ENCODE data around the gene RFX7.

Gene RFX7

DNA sequence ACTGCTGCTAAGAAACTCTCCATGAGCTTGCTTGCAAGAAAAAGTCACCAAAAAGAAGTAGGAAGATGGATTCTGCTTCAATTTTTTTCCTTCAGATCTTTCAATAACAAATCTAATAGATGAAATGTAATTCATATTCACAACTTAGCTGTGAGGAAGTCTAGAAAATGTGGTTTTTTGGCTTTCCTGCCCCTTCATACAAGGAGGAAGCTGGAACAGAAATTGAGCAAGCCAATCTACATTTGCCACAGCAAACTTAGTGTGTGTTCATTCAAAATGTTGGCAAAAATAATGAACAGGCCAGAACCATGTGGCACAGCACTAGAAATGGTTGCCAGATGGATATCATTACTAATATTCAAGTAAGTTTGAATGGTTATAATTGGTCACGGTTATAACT is 157.1 kb downstream of the RFX7 start:
- Mint-ChIP-seq H3K27ac (no peak overlapping the region), H3K36me3 (ENCODE audit: low read depth) (peaks cover 10% of the 10 kb centered on the region), H3K4me1 (ENCODE audit: low read depth) (peaks cover 11% of the 10 kb centered on the region), H3K9me3 (peaks cover 6% of the 10 kb centered on the region), H3K27me3 (no peaks in the 10 kb centered on the region), H3K4me3 (no peak overlapping the region)
- DNase-seq: no peak

DNA sequence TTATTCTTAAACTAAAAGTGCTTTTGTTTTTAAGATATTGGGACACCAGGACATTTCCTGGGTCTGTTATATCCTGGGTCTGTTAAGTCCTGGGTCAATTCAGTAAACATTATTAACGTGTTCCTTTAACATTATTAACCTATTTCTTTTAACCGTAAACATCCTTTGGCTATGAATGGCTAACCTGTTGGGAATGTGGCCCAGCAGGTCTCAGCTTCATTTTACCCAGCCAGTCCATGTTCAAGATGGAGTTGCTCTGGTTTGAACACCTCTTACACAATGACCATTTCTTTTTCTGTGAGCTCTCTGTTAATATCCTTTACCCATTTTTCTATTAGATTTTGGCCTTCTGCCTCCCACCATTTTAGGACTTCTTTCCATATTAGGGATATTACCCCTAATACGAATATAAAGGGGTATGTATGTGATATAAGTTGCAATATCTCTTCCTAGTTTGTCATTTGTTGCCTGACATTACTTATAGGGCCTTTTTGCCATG is 161.4 kb downstream of the RFX7 start:
- Mint-ChIP-seq H3K9me3 (no peaks in the 10 kb centered on the region), H3K4me3 (no peak overlapping the region), H3K27ac (no peak overlapping the region), H3K27me3 (peaks cover 6% of the 10 kb centered on the region), H3K36me3 (ENCODE audit: low read depth) (no peaks in the 10 kb centered on the region), H3K4me1 (ENCODE audit: low read depth) (peaks cover 5% of the 10 kb centered on the region)
- no peak for DNase-seq

DNA sequence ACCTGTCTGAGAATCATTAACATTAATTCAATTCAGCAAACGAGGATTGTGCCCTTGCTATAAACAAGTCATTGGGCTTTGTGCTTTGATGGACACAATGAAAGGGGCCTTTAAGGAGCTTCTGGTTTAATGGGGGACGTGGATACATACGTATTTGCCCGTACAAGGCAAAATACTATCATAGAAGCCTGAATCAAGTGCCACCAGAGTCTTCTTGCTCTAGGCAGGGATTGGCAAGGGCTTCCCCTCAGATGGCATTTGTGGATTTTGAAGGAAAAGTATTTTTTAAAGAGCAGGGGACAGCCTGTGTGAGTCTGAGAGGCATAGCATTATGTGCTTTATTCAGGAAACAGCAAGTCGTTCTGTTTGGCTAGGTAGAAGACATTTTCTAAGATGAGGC is 166.6 kb downstream of the RFX7 start:
- Mint-ChIP-seq H3K9me3 (no peaks in the 10 kb centered on the region), H3K27me3 (peaks cover 6% of the 10 kb centered on the region), H3K4me3 (no peak overlapping the region), H3K27ac (no peak overlapping the region), H3K4me1 (ENCODE audit: low read depth) (no peaks in the 10 kb centered on the region), H3K36me3 (ENCODE audit: low read depth) (no peaks in the 10 kb centered on the region)
- no peak for DNase-seq

DNA sequence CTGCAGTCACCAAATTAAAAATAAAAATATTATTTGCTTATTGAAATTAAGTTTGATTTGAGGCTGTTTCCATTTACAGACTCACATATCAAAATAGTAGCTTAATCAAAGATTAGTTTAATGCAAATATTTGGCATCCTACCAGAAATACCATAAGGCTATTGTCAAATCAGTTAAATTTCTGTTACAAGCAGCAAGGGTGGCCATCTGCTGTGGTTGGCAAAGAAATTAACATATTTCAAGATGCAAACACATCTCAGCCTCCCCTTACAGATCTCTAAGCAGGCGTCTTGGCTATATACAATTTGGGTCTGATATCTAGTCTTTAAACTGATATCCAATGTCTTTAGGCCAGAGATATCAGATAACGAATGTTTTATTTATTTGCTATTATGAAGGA is 167.0 kb downstream of the RFX7 start:
- Mint-ChIP-seq H3K4me1 (ENCODE audit: low read depth) (no peaks in the 10 kb centered on the region), H3K36me3 (ENCODE audit: low read depth) (no peaks in the 10 kb centered on the region), H3K9me3 (no peaks in the 10 kb centered on the region), H3K4me3 (no peak overlapping the region), H3K27ac (no peak overlapping the region), H3K27me3 (peaks cover 10% of the 10 kb centered on the region)
- DNase-seq: no peak

DNA sequence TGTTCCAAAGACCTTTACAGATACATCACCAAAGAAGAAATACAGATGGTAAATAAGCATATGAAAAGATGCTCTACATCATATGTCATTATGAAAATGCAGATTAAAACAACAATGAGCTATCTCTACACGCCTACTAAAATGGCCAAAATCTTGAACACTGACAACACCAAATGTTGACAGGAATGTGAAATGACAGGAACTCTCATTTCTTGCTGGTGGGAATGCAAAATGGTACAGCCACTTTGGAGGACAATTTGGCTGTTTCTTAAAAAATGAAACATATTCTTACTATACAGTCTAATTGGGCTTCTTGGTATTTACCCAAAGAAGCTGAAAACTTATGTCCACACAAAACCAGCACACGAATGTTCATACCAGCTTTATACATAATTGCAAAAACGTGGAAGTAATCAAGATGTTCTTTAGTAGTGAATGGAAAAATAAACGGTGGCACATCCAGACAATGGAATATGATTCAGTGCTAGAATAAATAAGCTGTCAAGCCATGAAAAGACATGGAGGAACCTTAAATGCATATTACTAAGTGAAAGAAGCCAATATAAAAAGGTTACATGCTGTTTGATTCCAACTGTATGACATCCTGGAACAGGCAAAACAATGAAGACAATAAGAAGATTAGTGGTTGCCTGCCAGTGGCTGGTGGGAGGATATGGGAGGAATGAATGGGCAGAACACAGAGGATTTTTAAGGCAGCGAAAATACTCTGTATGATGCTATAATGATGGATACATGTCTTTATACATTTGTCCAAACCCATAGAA is 169.0 kb downstream of the RFX7 start:
- Mint-ChIP-seq H3K36me3 (ENCODE audit: low read depth) (no peaks in the 10 kb centered on the region), H3K9me3 (no peaks in the 10 kb centered on the region), H3K27me3 (peaks cover 18% of the 10 kb centered on the region), H3K4me1 (ENCODE audit: low read depth) (no peaks in the 10 kb centered on the region), H3K27ac (no peak overlapping the region), H3K4me3 (no peak overlapping the region)
- no peak for DNase-seq

DNA sequence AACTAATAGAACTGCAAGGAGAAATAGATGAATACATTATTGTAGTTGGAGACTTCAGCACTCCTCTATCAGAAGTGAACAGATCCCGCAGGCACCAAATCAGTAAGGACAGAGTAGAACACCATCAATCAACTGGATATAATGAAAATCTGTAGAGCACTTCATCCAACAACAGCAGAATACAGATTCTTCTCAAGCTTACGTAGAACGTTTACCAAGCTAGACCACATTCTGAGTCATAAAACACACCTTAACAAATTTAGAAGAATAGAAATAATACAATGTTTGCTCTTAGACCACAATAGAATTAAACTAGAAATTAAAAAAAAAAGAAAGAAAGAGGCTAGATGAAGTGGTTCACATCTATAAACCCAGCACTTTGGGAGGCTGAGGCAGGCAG is 179.5 kb downstream of the RFX7 start:
- no peak for DNase-seq
- Mint-ChIP-seq H3K4me1 (ENCODE audit: low read depth) (no peaks in the 10 kb centered on the region), H3K36me3 (ENCODE audit: low read depth) (no peaks in the 10 kb centered on the region), H3K4me3 (no peak overlapping the region), H3K9me3 (peaks cover 8% of the 10 kb centered on the region), H3K27me3 (peaks cover 3% of the 10 kb centered on the region), H3K27ac (no peak overlapping the region)

DNA sequence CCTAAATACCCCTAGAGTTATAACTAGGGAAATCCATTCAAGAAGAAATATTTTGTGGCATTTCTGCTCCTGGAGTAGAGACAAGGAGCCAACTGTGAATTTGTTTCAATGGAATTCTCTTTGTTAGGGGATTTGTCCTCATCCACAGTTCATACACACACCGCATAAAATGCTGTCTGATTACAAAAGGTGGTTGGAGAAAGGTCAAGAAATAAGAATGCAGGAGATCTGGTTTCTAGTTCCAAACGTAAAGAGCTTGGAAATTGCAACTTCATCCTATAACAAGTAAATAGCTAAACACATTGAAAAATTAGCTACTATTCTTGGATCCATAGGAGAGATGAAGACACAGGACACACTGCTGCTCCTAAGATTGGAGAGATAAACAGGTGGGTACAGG is 184.0 kb downstream of the RFX7 start:
- peaks cover 6% of the 10 kb centered on the region for H3K9me3 Mint-ChIP-seq
- no peak overlapping the region for H3K27ac Mint-ChIP-seq
- H3K4me1 Mint-ChIP-seq (ENCODE audit: low read depth): no peaks in the 10 kb centered on the region
- no peak overlapping the region for H3K4me3 Mint-ChIP-seq
- no peak for DNase-seq
- peaks cover 6% of the 10 kb centered on the region for H3K27me3 Mint-ChIP-seq
- H3K36me3 Mint-ChIP-seq (ENCODE audit: low read depth): no peaks in the 10 kb centered on the region

DNA sequence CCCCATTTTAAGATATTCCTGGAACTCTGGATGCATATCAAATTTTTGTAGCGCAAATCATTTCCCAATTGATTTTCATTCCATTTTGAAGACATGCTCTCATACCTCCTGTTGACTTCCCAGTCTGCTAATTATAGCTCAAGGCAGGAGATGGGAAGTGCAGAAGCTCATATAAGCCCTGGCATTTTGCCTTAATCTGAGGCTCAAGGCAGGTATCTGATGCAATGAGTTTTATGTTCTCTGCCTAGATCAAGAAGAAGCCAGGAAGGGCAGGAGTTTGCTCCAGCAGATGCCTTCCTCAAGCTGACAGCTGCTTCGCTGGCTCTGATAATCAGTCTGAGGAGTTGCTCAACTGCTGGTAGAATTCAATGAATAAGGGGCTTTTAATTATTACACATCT is 184.7 kb downstream of the RFX7 start:
- no peaks in the 10 kb centered on the region for H3K4me1 Mint-ChIP-seq (ENCODE audit: low read depth)
- H3K27me3 Mint-ChIP-seq: peaks cover 6% of the 10 kb centered on the region
- H3K9me3 Mint-ChIP-seq: peaks cover 6% of the 10 kb centered on the region
- no peak for DNase-seq
- H3K4me3 Mint-ChIP-seq: no peak overlapping the region
- no peaks in the 10 kb centered on the region for H3K36me3 Mint-ChIP-seq (ENCODE audit: low read depth)
- no peak overlapping the region for H3K27ac Mint-ChIP-seq

DNA sequence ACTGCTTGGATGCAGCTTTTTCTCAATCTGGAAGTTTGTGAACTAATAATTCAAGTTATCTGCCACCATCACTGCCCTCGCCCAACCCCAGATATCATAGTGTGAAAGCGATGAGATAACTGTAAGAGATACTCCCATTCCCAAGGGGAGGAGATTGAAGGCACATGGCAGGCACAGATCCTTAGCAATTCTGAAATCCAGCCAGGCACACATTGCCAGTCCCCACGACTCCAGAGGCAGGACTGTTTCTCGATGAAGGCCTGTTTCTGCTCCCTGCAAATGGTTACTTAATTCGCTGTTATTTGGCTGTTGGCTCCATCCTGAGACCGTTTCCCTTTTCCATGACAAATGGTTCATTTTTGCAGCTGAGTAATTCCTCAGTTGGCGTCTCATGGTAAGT is 187.1 kb downstream of the RFX7 start:
- H3K4me1 Mint-ChIP-seq (ENCODE audit: low read depth): no peaks in the 10 kb centered on the region
- no peak for DNase-seq
- no peaks in the 10 kb centered on the region for H3K9me3 Mint-ChIP-seq
- no peak overlapping the region for H3K27ac Mint-ChIP-seq
- no peak overlapping the region for H3K4me3 Mint-ChIP-seq
- no peaks in the 10 kb centered on the region for H3K36me3 Mint-ChIP-seq (ENCODE audit: low read depth)
- H3K27me3 Mint-ChIP-seq: peaks cover 3% of the 10 kb centered on the region

DNA sequence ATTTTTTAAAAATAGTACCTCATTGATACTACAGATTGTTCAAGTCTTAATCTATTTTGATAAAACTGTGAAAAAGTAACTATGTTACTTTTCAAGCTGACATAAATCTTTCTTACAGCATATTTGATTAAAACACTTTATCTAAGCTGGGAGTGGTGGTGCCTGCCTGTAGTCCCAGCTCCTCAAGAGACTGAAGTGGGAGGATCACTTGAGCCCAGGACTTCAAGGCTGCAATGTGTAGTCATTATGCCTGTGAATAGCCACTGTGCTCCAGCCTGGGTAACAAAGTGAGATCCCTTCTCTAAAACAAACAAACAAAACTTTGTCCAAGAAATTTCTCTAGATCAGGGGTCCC is 190.7 kb downstream of the RFX7 start:
- Mint-ChIP-seq H3K4me1 (ENCODE audit: low read depth) (no peaks in the 10 kb centered on the region), H3K9me3 (no peaks in the 10 kb centered on the region)
- no peak for DNase-seq

DNA sequence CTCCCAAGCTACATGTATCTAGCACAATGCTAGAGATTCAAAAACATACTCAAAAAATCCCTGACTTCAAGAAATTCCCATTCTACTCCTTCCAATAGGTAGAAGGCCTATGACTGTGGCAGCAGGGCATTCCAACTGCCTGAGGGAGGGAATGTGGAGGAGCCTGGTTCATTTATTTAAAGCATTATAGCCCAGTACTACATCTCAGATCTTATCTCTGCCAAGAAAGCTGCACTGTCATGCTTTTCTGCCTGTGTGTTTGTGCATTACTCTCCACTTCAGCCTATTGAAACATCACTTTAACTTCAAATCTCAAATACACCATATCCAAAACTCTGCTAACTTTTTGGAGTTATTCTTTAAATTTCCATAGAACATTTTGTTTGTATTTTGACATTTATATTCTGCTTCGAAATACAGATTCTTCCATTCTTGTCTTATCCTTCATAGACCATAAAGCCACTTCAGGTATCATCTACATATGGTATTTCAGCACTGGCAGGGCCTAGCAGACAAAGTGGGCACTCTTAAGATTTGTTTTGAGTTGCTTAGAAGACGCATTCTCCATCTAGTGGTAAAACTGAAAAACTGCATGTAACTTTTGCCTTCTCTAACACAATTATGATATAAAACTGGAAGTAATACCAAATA is 191.2 kb downstream of the RFX7 start:
- DNase-seq: no peak
- no peak overlapping the region for H3K4me3 Mint-ChIP-seq
- no peaks in the 10 kb centered on the region for H3K9me3 Mint-ChIP-seq
- no peak overlapping the region for H3K27ac Mint-ChIP-seq
- H3K27me3 Mint-ChIP-seq: no peaks in the 10 kb centered on the region
- H3K36me3 Mint-ChIP-seq (ENCODE audit: low read depth): no peaks in the 10 kb centered on the region
- no peaks in the 10 kb centered on the region for H3K4me1 Mint-ChIP-seq (ENCODE audit: low read depth)

More for the DNA sequence above, 190.7 kb downstream of the RFX7 start:
- Mint-ChIP-seq H3K36me3 (ENCODE audit: low read depth) (no peaks in the 10 kb centered on the region), H3K4me3 (no peak overlapping the region), H3K27me3 (no peaks in the 10 kb centered on the region), H3K27ac (no peak overlapping the region)

DNA sequence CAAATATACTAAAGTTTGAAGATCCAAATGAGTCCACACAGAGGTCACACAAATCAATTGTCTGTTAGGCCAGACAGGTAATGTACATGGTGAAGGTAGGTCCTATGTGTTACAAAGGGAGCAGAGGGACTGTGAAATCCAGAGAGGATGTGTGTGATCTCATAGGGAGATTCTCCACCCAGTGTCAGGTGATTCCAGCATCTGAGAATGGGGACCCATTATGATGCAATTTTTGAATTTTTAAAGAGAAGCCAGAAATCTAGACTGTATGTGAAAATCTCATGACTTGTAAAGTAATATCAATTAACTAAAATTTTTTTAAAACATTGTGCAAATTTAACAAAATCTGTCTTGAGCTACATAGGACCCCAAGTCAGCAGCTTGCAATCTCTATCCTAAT is 192.0 kb downstream of the RFX7 start:
- no peak overlapping the region for H3K27ac Mint-ChIP-seq
- H3K27me3 Mint-ChIP-seq: no peaks in the 10 kb centered on the region
- no peaks in the 10 kb centered on the region for H3K36me3 Mint-ChIP-seq (ENCODE audit: low read depth)
- no peak overlapping the region for H3K4me3 Mint-ChIP-seq
- H3K9me3 Mint-ChIP-seq: no peaks in the 10 kb centered on the region
- H3K4me1 Mint-ChIP-seq (ENCODE audit: low read depth): no peaks in the 10 kb centered on the region
- no peak for DNase-seq

DNA sequence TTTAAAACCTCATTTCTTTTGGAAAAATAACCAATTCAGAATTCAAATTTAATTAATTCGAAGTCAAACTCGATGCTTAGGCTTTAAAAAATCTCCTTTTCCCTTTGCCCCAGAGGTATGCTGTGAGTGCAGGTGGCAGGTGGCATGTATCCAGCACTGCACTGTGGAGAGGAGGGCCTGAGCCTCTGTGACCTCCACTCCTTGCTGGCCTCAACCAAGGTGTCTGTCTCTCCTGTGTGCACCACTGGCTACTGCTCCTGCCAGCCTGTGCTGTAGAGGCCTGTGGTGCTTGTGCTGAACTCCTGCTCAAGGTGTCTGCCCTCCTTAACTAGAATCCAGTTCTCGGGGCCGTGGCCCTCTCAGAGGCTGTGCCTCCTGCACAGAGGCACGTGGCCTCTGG is 194.1 kb downstream of the RFX7 start:
- Mint-ChIP-seq H3K4me1 (ENCODE audit: low read depth) (peaks cover 2% of the 10 kb centered on the region), H3K36me3 (ENCODE audit: low read depth) (no peaks in the 10 kb centered on the region), H3K27me3 (no peaks in the 10 kb centered on the region), H3K27ac (no peak overlapping the region), H3K9me3 (peaks cover 6% of the 10 kb centered on the region), H3K4me3 (no peak overlapping the region)
- DNase-seq: no peak

DNA sequence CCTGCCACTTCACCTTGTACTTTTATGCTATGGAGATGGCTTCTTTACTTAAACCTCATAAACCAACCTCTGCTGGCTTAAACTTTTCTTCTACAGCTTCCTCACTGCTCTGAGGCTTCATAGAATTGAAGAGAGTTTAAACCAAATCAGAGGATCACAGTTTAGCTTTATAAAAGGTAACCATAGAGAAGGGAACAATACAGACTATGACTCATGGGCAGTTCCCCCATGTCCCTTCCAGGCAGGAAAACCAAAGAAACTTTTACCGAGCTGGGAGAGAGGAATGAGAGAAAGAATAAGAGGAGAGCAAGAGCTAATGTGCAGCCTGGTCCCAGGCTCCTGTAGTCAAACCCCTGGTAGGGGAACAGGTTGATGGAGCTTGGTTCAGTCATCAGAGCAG is 196.3 kb downstream of the RFX7 start:
- Mint-ChIP-seq H3K9me3 (peaks cover 20% of the 10 kb centered on the region), H3K4me3 (no peak overlapping the region), H3K27me3 (no peaks in the 10 kb centered on the region), H3K36me3 (ENCODE audit: low read depth) (no peaks in the 10 kb centered on the region), H3K4me1 (ENCODE audit: low read depth) (peaks cover 25% of the 10 kb centered on the region), H3K27ac (no peak overlapping the region)
- DNase-seq: no peak

DNA sequence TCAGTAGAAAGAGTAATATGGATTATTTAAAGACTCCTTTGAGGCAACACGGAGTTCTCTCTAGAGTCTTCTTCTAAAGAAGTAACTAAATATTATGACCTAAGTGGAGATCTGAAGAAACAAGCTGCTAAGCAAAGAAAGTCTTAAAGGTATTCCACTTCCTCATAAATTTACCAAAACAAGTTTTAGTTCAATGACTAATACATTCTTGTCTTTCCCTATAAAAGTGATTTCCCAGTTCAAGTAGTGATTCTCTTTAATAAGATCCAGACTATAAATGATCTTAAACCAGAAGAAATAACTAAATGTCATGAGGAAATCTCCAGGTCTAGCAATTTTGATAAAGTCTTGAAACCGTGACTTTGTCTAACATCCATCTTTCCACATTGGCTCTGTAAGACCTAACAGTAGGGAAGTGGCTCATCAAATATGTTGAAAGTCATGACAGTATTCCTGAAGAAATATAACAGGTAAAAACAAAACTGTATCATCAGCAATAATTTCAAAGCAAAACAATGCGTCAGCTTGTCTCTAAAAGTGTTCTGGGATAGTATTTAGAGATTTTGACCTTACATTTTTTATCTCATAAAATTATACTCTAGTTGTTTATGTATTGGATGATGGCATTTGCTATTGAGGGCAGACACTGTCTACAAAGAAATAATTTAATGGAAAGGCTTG is 198.5 kb downstream of the RFX7 start:
- no peak overlapping the region for H3K27ac Mint-ChIP-seq
- peaks cover 22% of the 10 kb centered on the region for H3K9me3 Mint-ChIP-seq
- no peak for DNase-seq
- H3K27me3 Mint-ChIP-seq: no peaks in the 10 kb centered on the region
- no peaks in the 10 kb centered on the region for H3K36me3 Mint-ChIP-seq (ENCODE audit: low read depth)
- peaks cover 41% of the 10 kb centered on the region for H3K4me1 Mint-ChIP-seq (ENCODE audit: low read depth)
- H3K4me3 Mint-ChIP-seq: no peak overlapping the region

Measured in activated T-cell treated with anti-CD3 and anti-CD28 coated beads, Interleukin-2, amount 50 U/mL, for 24 hours (primary cell).